Fibroblast of peridontal ligament (primary cell): ENCODE data around the gene MICALL1.
"Not testable (repeated sequence)": the region's sequence is repeated elsewhere in the genome, so short reads cannot be mapped to it uniquely, and the experiment has no call there.

ENCODE experiments used
- DNase-seq: peaks from one replicate; pipeline ENCODE4 v3.0.0-alpha.2; 2010; ENCODE audit errors: extremely low read depth

MICALL1 gene

GRCh38 chr22:37959231-37959825 is 53.2 kb downstream of the MICALL1 start:
- DNase-seq = no peak

DNA sequence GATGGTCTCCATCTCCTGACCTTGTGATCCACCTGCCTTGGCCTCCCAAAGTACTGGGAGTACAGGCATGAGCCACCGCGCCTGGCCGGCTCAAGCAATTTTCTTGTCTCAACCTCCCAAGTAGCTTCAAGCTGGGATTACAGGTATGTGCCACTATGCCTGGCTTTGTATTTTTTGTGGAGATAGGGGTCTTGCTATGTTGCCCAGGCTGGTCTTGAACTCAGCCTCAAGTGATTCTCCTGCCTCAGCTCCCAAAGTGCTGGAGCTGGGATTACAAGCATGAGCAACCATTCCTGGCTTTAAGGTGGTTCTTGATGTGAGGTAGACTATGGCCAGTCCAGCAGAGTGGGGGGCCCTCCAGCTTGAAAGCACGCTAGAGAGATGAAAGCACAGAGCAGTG is 55.0 kb downstream of the MICALL1 start:
- DNase-seq = no peak

GRCh38 chr22:37965940-37966664 is 60.0 kb downstream of the MICALL1 start:
- DNase-seq = peak; percentile 13

- no peak for DNase-seq
These were observed 61.0 kb downstream of the MICALL1 start for GRCh38 chr22:37967147-37967546.

- no peak for DNase-seq
These were observed 61.7 kb downstream of the MICALL1 start for GRCh38 chr22:37967637-37968451.

DNA sequence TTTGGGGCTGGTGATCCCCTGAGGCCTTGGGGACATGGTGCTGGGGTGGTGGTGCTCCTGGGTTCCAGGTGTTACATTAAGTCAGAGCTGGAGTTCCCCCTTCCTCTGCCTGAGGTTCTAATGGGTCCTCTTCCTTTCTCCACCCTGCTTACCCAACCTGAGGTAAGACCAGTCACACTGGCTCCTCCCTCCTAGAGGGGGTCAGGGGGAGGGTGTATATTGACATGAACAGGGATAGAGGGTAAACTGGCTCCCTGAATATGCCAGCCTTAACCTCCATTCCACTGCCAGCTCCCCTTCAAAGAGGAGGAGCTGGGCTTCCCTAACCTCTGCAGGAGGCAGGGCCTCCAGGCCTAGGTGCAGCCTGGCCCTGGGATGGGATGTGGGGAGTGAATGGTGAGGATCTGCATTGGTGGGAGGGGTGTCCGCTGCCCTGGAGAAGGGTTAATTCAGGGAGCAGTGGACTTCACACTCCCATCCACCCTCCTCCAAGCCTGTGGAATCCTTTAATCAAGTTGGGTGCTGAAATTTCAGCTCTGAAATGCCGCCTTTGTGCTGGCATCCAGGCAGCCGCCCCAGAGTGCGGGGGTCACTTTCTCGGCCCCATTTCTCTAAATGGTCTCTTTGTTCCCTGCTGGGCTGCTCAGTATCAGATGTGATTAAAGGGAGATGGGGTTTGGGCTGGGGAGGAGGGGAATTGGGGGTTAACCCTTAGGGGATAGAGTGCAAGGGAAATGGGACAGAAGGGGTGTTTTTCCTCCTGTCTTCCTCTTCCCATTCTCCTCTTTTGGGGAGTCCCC is 62.6 kb downstream of the MICALL1 start:
- DNase-seq = no peak

DNA sequence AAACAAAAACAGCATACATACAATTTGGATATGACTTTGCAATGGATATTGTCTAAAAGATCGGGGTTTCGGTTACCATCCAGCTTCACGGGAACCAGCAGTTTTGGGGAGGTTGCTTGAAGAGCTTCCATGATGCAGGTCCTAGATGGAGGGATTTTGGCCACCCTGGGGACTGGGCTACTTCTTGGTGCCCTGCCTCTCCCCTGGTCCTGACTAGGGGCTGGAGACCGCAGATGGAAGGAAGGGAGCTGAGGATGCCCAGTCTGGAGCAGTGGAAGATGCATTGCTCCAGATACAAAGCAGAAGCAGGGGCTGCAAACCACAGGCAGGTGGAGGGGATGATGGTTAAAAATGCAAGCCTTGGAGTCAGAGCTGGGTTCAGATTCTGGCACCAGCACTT is 64.8 kb downstream of the MICALL1 start:
- no peak for DNase-seq

- no peak for DNase-seq
These were observed 65.7 kb downstream of the MICALL1 start for GRCh38 chr22:37971475-37972434.

GRCh38 chr22:37972527-37972926 is 66.4 kb downstream of the MICALL1 start:
- no peak for DNase-seq

GRCh38 chr22:37973271-37974170 is 67.4 kb downstream of the MICALL1 start:
- no peak for DNase-seq

DNA sequence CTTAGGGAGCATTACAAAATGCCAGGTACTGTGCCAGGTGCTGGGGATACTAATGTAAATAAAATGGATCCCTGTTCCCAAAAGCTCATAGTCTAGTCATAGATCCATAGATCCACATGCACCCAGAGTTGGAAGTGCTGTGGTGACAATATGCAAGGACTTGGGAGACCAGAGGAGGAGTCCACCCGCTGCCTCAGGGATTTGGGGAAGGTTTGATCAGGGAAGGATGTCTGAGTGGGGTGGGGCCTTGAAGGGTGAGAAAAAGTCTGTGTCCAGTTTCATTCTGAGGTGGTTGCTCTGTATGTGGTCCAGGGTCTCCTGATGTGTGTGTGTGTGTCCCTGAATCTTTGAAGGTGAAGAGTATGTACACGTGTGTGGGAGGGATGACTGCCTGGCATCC is 69.1 kb downstream of the MICALL1 start:
- no peak for DNase-seq

DNA sequence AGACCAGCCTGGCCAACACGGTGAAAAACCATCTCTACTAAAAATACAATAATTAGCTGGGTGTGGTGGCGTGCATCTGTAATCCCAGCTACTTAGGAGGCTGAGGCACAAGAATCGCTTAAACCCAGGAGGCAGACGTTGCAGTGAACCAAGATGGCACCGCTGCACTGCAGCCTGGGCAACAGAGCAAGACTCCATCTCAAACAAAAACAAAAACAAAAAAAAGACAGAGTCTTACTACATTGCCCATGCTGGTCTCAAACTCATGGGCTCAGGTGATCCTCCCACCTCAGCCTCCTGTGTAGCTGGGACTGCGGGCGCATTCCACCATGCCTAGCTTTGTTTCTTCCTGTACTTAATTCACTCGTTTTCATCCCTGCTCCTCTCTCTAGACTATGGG is 69.9 kb downstream of the MICALL1 start:
- not testable (repeated sequence) for DNase-seq

- DNase-seq = no peak
These were observed 70.5 kb downstream of the MICALL1 start for GRCh38 chr22:37976547-37976946.

- no peak for DNase-seq
These were observed 73.7 kb downstream of the MICALL1 start for GRCh38 chr22:37979782-37980181.

DNA sequence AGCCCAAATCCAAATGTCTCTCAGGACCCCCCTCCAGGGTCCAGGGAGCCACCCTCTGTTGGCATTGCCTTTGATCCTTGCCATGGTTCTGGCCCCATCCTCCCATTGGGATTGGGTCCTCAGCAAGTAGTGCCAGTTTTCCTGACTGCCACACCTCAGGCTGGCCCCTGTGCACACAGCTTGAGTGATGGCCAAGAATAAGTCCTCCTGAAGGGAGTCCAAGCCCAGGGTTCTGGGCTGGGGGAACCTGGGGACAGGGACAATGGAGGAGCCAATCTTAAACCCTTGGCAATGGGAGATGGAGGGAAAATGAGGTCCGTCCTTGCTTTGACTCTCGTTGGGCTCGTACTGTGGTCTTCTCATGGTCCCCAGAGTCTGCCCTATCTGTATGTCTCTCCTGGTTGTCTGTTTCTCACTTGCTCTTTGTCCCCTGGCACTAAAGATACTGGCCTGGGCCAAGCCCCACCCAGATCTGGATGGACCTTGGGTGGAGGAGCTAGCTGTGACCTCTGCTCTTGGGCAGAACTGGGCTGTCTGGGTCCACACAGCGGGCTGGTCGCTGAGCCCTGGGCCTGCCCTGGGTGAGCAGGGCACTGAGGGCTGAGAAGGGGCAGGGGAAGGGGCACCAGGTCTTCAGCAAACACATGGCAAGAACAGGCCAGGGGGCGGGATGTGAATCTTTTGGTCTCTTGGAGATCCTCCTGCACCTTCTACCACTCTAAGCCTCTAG is 75.3 kb downstream of the MICALL1 start:
- DNase-seq = no peak

GRCh38 chr22:37982151-37982785 is 76.2 kb downstream of the MICALL1 start:
- DNase-seq = no peak

DNA sequence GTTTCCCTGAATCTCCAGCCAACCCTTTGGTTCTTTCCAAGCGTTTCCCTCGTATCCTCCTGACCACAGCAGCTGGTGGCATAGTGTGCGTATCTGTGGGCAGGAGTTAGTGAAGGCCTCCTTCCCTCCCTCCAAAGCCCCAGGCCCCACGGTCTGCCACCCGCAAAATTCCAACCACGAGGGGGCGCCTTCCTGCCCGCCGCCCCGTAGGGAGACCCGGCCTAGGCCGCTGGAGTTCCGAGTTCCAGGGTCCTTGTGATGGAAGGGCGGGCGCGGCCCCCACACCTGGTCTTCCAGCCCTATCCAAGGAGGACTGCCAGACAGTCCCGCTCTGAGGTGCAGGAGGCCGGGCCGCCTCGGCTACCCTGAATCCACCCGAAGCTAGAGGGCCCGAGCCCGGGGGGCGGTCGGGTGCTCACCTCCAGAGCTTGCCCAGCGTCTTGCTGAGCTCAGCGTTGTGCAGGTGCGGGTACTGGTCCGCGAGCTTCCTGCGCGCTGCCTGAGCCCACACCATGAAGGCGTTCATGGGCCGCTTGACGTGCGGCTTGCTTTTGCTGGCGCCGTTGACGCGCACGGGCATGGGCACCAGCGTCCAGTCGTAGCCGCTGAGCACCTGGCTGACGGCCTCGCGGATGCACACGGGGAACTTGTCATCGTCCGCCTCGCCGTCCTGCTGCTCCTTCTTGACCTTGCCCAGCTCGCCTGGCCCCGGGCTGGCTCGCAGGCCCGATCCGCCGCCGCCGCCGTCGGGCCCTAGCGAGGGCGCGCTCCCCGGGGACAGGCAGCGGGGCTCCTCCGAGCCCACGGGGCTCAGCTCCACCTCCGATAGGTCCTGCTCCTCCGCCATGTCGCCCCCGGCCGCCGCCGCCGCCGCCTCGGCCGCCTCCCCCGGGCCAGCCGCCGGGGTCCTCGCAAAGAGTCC is 77.1 kb downstream of the MICALL1 start:
- DNase-seq = no peak
